Measurements from ENCODE around the gene NPEPL1. TPM values are rescaled to one million over a fixed set of nuclear protein-coding genes. Genes with fewer than 3 reads are reported as not detected.

Gene NPEPL1
- total RNA-seq, 1 experiment from 2014 or later = 18.1 TPM

DNA sequence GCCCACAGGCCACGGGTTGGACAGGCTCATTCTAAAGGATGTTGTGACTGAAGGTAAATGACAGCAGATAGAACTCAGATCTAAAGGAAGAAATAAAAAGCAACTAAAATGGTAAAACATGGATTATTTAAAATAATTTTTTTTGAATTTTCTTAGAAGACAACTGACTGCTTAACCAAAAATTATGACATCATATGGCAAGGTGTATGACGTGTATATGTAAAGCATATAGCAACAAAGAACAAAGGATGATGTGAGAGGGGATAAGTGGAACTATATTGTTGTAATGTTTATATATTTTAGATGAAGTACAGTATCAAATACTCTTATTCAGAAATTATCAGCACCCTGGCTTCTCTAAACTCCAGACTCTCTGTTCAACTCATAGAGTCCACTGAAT, 38.6 kb downstream of the NPEPL1 start:
- CTCF ChIA-PET = no interaction called here

DNA sequence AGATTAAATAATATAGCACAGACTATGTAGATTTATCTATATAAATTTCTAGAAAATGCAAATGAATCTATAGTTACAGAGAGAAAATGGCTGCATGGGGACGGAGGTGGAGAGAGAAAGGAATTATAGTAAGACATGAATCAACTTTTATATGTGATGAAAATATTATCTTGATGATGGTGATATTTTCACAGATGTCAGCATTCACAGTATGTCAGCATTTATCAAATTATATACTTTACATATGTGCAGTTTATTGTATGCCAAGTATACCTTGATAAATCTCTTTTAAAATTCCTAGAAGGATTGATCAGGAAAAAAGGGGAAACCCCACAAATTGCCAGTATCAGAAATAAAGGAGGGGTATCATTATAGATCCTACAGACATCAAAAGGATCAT, 44.6 kb downstream of the NPEPL1 start:
- H3K27me3 Mint-ChIP-seq (ENCODE audit: unreplicated experiment) = peaks cover 69% of the 10 kb centered on the region
- H3K27ac Mint-ChIP-seq (ENCODE audit: unreplicated experiment) = no peak overlapping the region
- no peaks in the 10 kb centered on the region for H3K36me3 Mint-ChIP-seq (ENCODE audit: insufficient read depth, unreplicated experiment)
- BruUV-seq (replicated peaks) = no TSS peak
- TF ChIP-seq, protein P1, sequence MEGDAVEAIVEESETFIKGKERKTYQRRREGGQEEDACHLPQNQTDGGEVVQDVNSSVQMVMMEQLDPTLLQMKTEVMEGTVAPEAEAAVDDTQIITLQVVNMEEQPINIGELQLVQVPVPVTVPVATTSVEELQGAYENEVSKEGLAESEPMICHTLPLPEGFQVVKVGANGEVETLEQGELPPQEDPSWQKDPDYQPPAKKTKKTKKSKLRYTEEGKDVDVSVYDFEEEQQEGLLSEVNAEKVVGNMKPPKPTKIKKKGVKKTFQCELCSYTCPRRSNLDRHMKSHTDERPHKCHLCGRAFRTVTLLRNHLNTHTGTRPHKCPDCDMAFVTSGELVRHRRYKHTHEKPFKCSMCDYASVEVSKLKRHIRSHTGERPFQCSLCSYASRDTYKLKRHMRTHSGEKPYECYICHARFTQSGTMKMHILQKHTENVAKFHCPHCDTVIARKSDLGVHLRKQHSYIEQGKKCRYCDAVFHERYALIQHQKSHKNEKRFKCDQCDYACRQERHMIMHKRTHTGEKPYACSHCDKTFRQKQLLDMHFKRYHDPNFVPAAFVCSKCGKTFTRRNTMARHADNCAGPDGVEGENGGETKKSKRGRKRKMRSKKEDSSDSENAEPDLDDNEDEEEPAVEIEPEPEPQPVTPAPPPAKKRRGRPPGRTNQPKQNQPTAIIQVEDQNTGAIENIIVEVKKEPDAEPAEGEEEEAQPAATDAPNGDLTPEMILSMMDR (IDR thresholded peaks at IDR 0.05; ENCODE audit: unreplicated experiment) = no peak
- CTCF ChIA-PET = no interaction called here
- H3K4me1 Mint-ChIP-seq (ENCODE audit: low read depth, unreplicated experiment) = no peaks in the 10 kb centered on the region
- no peak for DNase-seq
- no peaks in the 10 kb centered on the region for H3K9me3 Mint-ChIP-seq (ENCODE audit: low read depth, unreplicated experiment)
- intact Hi-C loops (cut with micrococcal nuclease; ENCODE audit: unreplicated experiment) = no loop called here
- no peak overlapping the region for H3K4me3 Mint-ChIP-seq (ENCODE audit: low read depth, unreplicated experiment)

More for the DNA sequence above, 38.6 kb downstream of the NPEPL1 start:
- DNase-seq = no peak
- H3K36me3 Mint-ChIP-seq (ENCODE audit: insufficient read depth, unreplicated experiment) = no peaks in the 10 kb centered on the region
- no TSS peak for BruUV-seq (replicated peaks)
- TF ChIP-seq, protein P1 (IDR thresholded peaks at IDR 0.05; ENCODE audit: unreplicated experiment) = no peak
- H3K27me3 Mint-ChIP-seq (ENCODE audit: unreplicated experiment) = peaks cover 67% of the 10 kb centered on the region
- no peaks in the 10 kb centered on the region for H3K9me3 Mint-ChIP-seq (ENCODE audit: low read depth, unreplicated experiment)
- no peak overlapping the region for H3K4me3 Mint-ChIP-seq (ENCODE audit: low read depth, unreplicated experiment)
- H3K4me1 Mint-ChIP-seq (ENCODE audit: low read depth, unreplicated experiment) = no peaks in the 10 kb centered on the region
- intact Hi-C loops (cut with micrococcal nuclease; ENCODE audit: unreplicated experiment) = no loop called here
- no peak overlapping the region for H3K27ac Mint-ChIP-seq (ENCODE audit: unreplicated experiment)

DNA sequence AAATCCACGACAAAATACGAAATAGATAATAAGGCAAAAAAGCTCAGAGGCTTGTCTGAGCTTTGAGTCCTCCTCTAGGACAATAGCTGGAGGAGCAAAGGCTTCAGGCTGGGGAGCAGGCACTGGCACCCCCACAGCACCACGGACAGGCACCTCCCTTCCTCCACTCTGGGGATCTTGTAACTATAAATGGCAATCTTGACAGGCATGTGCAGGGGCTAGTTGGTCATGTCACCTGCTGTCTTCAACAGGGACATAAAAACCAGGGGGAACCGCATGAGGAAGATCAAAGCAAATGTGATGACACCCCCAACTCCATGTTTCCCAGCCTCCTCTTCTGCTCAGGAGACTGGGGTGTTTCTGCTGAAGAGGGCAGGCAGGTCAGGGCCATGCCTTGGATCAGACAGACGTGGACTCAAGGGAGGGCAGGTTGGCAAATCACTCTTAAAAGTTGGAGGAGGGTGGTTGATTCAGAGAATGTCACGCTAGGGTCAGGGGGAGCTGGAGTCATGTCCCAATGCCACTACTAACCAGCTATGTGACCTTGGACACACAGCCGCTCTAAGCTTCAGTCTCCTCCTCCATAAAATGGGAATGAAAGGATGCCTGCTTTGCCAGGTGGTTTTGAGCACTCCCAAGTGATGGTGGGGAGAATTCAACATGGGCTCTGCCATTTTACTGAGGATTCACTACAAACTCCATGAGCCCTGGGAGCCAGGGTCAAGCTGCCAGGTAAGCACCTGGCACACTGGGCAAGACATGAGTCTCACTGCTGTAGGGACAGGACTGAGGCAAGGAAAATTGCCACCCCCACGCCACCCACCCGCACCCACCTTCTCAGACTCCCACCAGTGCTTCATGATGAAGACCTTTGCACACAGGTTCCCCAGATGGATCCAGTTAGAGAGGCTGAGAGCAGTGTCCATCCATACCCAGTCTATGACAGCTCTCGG, 48.0 kb downstream of the NPEPL1 start:
- TF ChIP-seq, protein P1 (IDR thresholded peaks at IDR 0.05; ENCODE audit: unreplicated experiment) = no peak
- H3K27ac Mint-ChIP-seq (ENCODE audit: unreplicated experiment) = no peak overlapping the region
- H3K9me3 Mint-ChIP-seq (ENCODE audit: low read depth, unreplicated experiment) = no peaks in the 10 kb centered on the region
- CTCF ChIA-PET = no interaction called here
- no TSS peak for BruUV-seq (replicated peaks)
- H3K4me3 Mint-ChIP-seq (ENCODE audit: low read depth, unreplicated experiment) = no peak overlapping the region
- H3K4me1 Mint-ChIP-seq (ENCODE audit: low read depth, unreplicated experiment) = no peaks in the 10 kb centered on the region
- peaks cover 86% of the 10 kb centered on the region for H3K27me3 Mint-ChIP-seq (ENCODE audit: unreplicated experiment)
- H3K36me3 Mint-ChIP-seq (ENCODE audit: insufficient read depth, unreplicated experiment) = no peaks in the 10 kb centered on the region
- DNase-seq = no peak
- intact Hi-C loops (cut with micrococcal nuclease; ENCODE audit: unreplicated experiment) = no loop called here

DNA sequence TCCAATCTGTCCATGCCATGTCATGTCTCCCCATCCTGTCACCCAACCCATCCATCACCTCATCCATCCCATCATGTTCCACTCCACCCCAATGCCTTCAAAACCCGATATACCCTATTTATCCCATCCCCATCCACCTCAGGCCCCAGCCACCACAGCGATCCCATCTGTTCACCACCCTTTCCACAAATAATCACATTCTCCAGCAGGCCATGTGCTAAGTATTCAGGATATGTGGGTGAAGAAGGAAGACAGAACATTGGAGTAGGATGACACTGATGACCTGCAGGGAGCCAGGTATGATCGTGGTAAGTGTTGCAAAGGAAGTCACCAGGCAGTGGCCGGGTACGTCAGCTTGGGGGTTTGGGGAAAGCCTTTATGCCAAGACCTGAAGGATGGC, 48.8 kb downstream of the NPEPL1 start:
- no peaks in the 10 kb centered on the region for H3K4me1 Mint-ChIP-seq (ENCODE audit: low read depth, unreplicated experiment)
- BruUV-seq (replicated peaks) = no TSS peak
- DNase-seq = no peak
- TF ChIP-seq, protein P1 (IDR thresholded peaks at IDR 0.05; ENCODE audit: unreplicated experiment) = no peak
- H3K4me3 Mint-ChIP-seq (ENCODE audit: low read depth, unreplicated experiment) = no peak overlapping the region
- CTCF ChIA-PET = no interaction called here
- H3K9me3 Mint-ChIP-seq (ENCODE audit: low read depth, unreplicated experiment) = no peaks in the 10 kb centered on the region
- H3K36me3 Mint-ChIP-seq (ENCODE audit: insufficient read depth, unreplicated experiment) = no peaks in the 10 kb centered on the region
- no peak overlapping the region for H3K27ac Mint-ChIP-seq (ENCODE audit: unreplicated experiment)
- H3K27me3 Mint-ChIP-seq (ENCODE audit: unreplicated experiment) = peaks cover 86% of the 10 kb centered on the region
- intact Hi-C loops (cut with micrococcal nuclease; ENCODE audit: unreplicated experiment) = no loop called here

All from Calu3 (cell line).